Left colon (tissue), 2 donors: Measurements from ENCODE around the gene YARS1. TPM values are rescaled to one million over a fixed set of nuclear protein-coding genes. Genes with fewer than 3 reads are reported as not detected.

Source experiments
- ATAC-seq: fragments of 200-7000 bp; cut with Tn5 transposase; one replicate; pipeline ENCODE4 v1.9.1; 2020; ENCODE audit warnings: mild to moderate bottlenecking, moderate library complexity
- DNase-seq, 2 donors: peaks; one replicate each; pipeline ENCODE4 v3.0.0-alpha.2; 2020
- intact Hi-C, 2 donors: fragments of 100-400 bp; cut with DNase I in 1 of 2; cut with micrococcal nuclease in 1 of 2; formaldehyde crosslinking; loops; one replicate each; pipeline versions ENCODE4 v1.11.2 to v1.14.0; 2022; cut with DNase I, micrococcal nuclease
- long read RNA-seq: library from polyadenylated mRNA; unstranded; transcript quantifications from one replicate; pipeline ENCODE4 v2.0.0, GENCODE V29; 2021
- total RNA-seq, 2 donors: library from RNA; stranded (reverse); fragmentation: NEBNext Ultra II Directional; extraction: Animal tissue kit (Norgen Biotek cat#: 25700); gene quantifications; one replicate each; pipeline ENCODE4 v1.2.1, GENCODE V29; 2021
- donor health status: DM: no; HTN: no; CAD: no.
- donor health status: DM: yes; HTN: yes; CAD: no.

Gene YARS1
- total RNA-seq, result 10 to 100 TPM; 41.7 to 88.3 TPM
- long read RNA-seq, transcript YARS-201 (13 exons, 3,238 nt), result major isoform, 51 of 78 reads
- long read RNA-seq, partial matches to known transcripts, result 15 of 78 reads
- long read RNA-seq, other reads (novel, unspliced or antisense), result 9 of 78 reads

- peak; percentile 99 to 100 for DNase-seq
- intact Hi-C loops, result no loop called here
- peak; percentile 92 for ATAC-seq
Measured at GRCh38 chr1:32817159-32817814, at the start of gene YARS1, which contains the start of gene S100PBP. TSS of gene YARS1 (minus strand) at chr1:32817358. CDS start at chr1:32817244, 114 bp downstream. TSS of gene S100PBP (plus strand) at chr1:32817653. CDS start at chr1:32826100, 8,447 bp downstream.

GRCh38 chr1:32865639-32866405, 48.7 kb upstream of the YARS1 start:
- intact Hi-C loops, result no loop called here
- no peak for DNase-seq
- ATAC-seq, result no peak

GRCh38 chr1:32864375-32865019, 47.3 kb upstream of the YARS1 start:
- DNase-seq (no peak), ATAC-seq (no peak)
- intact Hi-C loops, result no loop called here

- no peak for DNase-seq
- ATAC-seq, result no peak
- intact Hi-C loops, result no loop called here
Measured at GRCh38 chr1:32863881-32864245, 46.7 kb upstream of the YARS1 start.

GRCh38 chr1:32863218-32863880, 46.2 kb upstream of the YARS1 start:
- ATAC-seq (no peak), DNase-seq (no peak)
- intact Hi-C loops, result no loop called here

GRCh38 chr1:32861904-32862695, 44.9 kb upstream of the YARS1 start:
- ATAC-seq (no peak), DNase-seq (no peak)
- intact Hi-C loops, result no loop called here

GRCh38 chr1:32860566-32860965, 43.4 kb upstream of the YARS1 start:
- DNase-seq (no peak), ATAC-seq (no peak)
- intact Hi-C loops, result no loop called here

- no peak for ATAC-seq
- intact Hi-C loops, result no loop called here
- DNase-seq, result no peak
Measured at GRCh38 chr1:32859915-32860314, 42.8 kb upstream of the YARS1 start.

- no peak for ATAC-seq
- no peak for DNase-seq
- intact Hi-C loops, result no loop called here
Measured at GRCh38 chr1:32858791-32859190, 41.6 kb upstream of the YARS1 start.

- ATAC-seq, result no peak
- DNase-seq, result no peak
- intact Hi-C loops, result no loop called here
Measured at GRCh38 chr1:32858136-32858535, 41.0 kb upstream of the YARS1 start.

GRCh38 chr1:32855861-32856617, 38.9 kb upstream of the YARS1 start:
- ATAC-seq (peak; percentile 97), DNase-seq (no peak)
- intact Hi-C loops, result no loop called here

- ATAC-seq (no peak), DNase-seq (no peak)
- intact Hi-C loops, result no loop called here
Measured at GRCh38 chr1:32848354-32849063, 31.4 kb upstream of the YARS1 start.

- intact Hi-C loops, result no loop called here
- no peak for ATAC-seq
Measured at GRCh38 chr1:32831878-32832277, 14.7 kb upstream of the YARS1 start.

GRCh38 chr1:32830092-32830852, 13.1 kb upstream of the YARS1 start:
- no peak for DNase-seq
- intact Hi-C loops, result no loop called here
- ATAC-seq, result no peak

More at GRCh38 chr1:32831878-32832277, 14.7 kb upstream of the YARS1 start:
- no peak for DNase-seq

- DNase-seq (no peak), ATAC-seq (no peak)
- intact Hi-C loops, result no loop called here
Measured at GRCh38 chr1:32828341-32828740, 11.2 kb upstream of the YARS1 start.

GRCh38 chr1:32825181-32825580, 8.0 kb upstream of the YARS1 start:
- ATAC-seq, result no peak
- intact Hi-C loops, result no loop called here

More at GRCh38 chr1:32825181-32825580, 8.0 kb upstream of the YARS1 start:
- DNase-seq, result no peak
